Cardiac ventricle fibroblast (primary cell): Measurements from ENCODE around the gene ZNF670. TPM values are rescaled to one million over a fixed set of nuclear protein-coding genes. Genes with fewer than 3 reads are reported as not detected.

Source experiments
- total RNA-seq: library from RNA; depleted of rRNA; stranded (reverse); fragments of >200 nt; gene quantifications from 2 replicates; pipeline ENCODE4 v1.2.3, GENCODE V29; 2015

ZNF670 gene
- total RNA-seq, result 0.87 and 1.9 TPM in 2 replicates

DNA sequence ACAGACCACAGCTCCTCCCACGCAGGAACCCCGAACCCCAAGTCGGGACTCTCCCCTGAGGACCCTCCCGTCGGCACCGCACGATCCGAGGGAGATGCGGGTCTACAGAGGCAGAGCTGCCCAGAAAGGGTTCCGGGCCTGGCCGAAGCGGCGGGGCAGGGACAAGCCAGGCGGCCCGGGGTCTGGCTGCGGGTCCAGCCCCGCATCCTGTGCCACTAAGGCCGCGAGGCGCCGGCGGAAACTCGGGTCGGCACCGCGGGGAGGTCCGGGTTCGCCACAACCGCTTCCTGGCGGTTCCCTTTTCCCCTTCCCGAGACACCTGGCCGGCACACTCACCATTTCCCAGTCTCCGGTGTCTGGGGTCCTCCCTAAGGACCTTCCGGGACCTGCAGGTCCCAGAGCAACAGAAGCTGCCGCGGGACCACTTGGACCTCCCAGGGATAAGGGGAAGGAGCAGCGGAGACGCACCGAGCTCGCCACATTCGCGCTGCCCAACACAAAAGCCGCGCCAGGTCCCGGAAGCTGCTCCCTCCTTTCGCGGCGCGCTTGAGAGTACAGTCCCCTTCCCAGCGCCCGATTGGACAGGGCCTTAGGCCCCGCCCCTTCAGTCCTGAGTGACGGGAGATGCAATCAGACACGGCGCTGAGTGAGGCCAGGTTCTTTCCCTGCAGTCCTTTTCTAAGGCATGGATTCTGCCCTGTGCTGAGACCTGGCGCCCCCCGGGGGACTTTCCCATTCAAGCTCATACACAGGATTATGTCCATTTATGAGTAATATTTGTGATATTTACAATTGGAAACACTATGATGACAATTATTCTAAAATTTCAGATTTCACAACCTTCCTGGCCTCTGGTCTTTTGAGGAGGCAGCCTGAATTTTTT is at the start of gene ZNF670:
TSS of gene ZNF670 (minus strand) at position 554 of the 883 bp plus-strand sequence. CDS start at position 339, 215 bp downstream.

DNA sequence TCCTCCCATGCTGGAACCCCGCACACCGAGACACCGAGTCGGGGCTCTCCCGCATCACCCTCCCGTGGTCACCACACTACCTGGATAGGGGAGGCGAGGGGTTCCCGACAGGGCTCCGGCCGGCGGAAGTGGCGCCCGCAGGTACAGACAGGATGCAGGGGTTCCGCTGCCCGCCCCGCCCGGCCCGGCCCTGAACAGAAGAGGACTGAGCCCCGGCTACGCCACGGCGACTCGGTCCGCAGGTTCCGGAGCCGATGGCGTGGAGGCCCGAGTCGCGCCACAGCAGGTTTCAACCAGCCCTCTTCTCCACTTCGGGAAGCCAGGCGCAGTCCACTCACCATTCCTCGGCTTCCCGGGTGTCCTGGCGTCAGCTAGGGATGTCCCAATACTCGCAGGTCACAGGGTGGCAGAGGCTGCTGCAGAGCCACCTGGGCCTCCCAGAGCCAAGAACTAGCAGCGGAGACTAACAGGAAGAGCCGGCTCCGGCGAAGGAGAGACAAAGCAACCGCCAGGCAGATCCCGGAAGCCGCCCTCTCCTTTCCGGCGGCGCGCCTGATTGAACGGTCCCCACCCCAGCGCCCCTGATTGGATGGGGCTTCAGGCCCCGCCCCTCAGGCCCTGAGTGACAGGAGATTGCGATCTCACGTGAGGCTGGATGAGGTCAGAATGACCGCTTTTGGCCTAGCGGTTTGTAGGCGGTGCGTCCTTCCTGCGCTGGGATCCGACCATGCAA is 25.4 kb upstream of the ZNF670 start, which contains the start of gene ZNF669:
TSS of gene ZNF669 (minus strand) at position 498 of the 733 bp plus-strand sequence. CDS start at position 341, 157 bp downstream.

Other genes starting within 250 kb of the ZNF670 start
- gene AHCTF1, start 146.9 kb downstream of the ZNF670 start, total RNA-seq, result 30.6 and 32.8 TPM in 2 replicates
- 0.20 and 0.50 TPM in 2 replicates for gene ZNF695, start 70.8 kb downstream of the ZNF670 start, total RNA-seq
- 9.8 and 14.5 TPM in 2 replicates for gene ZNF669, start 25.5 kb upstream of the ZNF670 start, total RNA-seq
- 6.9 and 9.1 TPM in 2 replicates for gene ZNF124, start 93.2 kb upstream of the ZNF670 start, total RNA-seq
- gene VN1R5, start 177.3 kb upstream of the ZNF670 start, total RNA-seq, result not detected in 2 replicates